K562 (cell line): ENCODE results near the gene SCP2. TPM values are rescaled to one million over a fixed set of nuclear protein-coding genes. Genes with fewer than 3 reads are reported as not detected.
A peak's percentile ranks its signal among the peaks of the same experiment; 100 is the strongest.

Experiments used
- CBX1 ChIP-seq: sonication (generic); IDR thresholded peaks from 2 replicates; pipeline ENCODE4 v1.6.1; 2016; ENCODE audit warnings: antibody characterized with exemption, low read depth, mild to moderate bottlenecking
- DMBX1 ChIP-seq: fragments of 250-450 bp; sonication (Bioruptor Pico); IDR thresholded peaks from 2 replicates; pipeline ENCODE4 v1.8.0; 2022; ENCODE audit warnings: inconsistent platforms, mild to moderate bottlenecking, moderate library complexity, borderline replicate concordance
- ELF2 ChIP-seq: fragments of 250-450 bp; sonication (Bioruptor Pico); IDR thresholded peaks from 2 replicates; pipeline ENCODE4 v1.5.0; 2021; ENCODE audit warnings: mild to moderate bottlenecking
- ESRRA ChIP-seq: fragments of 450-650 bp; IDR thresholded peaks from 2 replicates; pipeline ENCODE4 v1.6.1; 2014; ENCODE audit warnings: low read depth, mild to moderate bottlenecking, moderate library complexity, borderline replicate concordance
- HINFP ChIP-seq: fragments of 450-650 bp; conservative IDR thresholded peaks from 2 replicates; pipeline ENCODE4 v1.6.1; 2016; ENCODE audit warnings: missing genetic modification characterization, low read depth, mild to moderate bottlenecking, control low read depth, missing compliant biosample characterization
- HMBOX1 ChIP-seq: sonication (generic); IDR thresholded peaks from 2 replicates; pipeline ENCODE4 v1.6.1; 2016
- HMGXB4 ChIP-seq: sonication (generic); formaldehyde crosslinking; IDR thresholded peaks from 2 replicates; pipeline ENCODE4 v1.8.1; 2023; ENCODE audit warnings: mild to moderate bottlenecking, missing genetic modification reagents
- MAFG ChIP-seq: fragments of 450-650 bp; conservative IDR thresholded peaks from 2 replicates; pipeline ENCODE4 v1.6.1; 2016; ENCODE audit warnings: missing genetic modification characterization, missing compliant biosample characterization
- MAX ChIP-seq: sonication (generic); formaldehyde crosslinking; IDR thresholded peaks from 2 replicates; pipeline ENCODE4 v1.9.0; 2022; ENCODE audit warnings: mild to moderate bottlenecking, missing genetic modification reagents
- NCOA2 ChIP-seq, 2 experiments: fragments of 450-650 bp; IDR thresholded peaks; 2 replicates each; pipeline ENCODE4 v1.6.1; 2018; ENCODE audit warnings: mild to moderate bottlenecking in 2 of 2, moderate library complexity in 1 of 2; ENCODE audit not compliant: partially characterized antibody in 2 of 2
- NFYB ChIP-seq: IDR thresholded peaks from 2 replicates; pipeline ENCODE4 v1.6.1; 2011; ENCODE audit warnings: mild to moderate bottlenecking, moderate library complexity; ENCODE audit not compliant: insufficient read length; ENCODE audit errors: extremely low read depth
- SAP30 ChIP-seq: fragments of 200-600 bp; sonication (generic); IDR thresholded peaks from 2 replicates; pipeline ENCODE4 v1.6.1; 2012; ENCODE audit warnings: borderline replicate concordance, low read depth, mild to moderate bottlenecking, moderate library complexity, low read length, control low read depth, inconsistent platforms; ENCODE audit not compliant: insufficient read depth, poor library complexity, severe bottlenecking
- SMAD4 ChIP-seq: fragments of 250-450 bp; sonication (Bioruptor Pico); conservative IDR thresholded peaks from 2 replicates; pipeline ENCODE4 v1.8.0; 2021; ENCODE audit warnings: inconsistent platforms, mild to moderate bottlenecking, moderate library complexity
- TBL1XR1 ChIP-seq, 2 experiments: IDR thresholded peaks; 2 replicates each; pipeline ENCODE4 v1.6.1; 2012; ENCODE audit warnings: improper control_type of control experiment in 2 of 2, low read length in 2 of 2, mild to moderate bottlenecking in 1 of 2
- U2AF1 ChIP-seq: fragments of 200-400 bp; formaldehyde crosslinking; optimal IDR thresholded peaks from 2 replicates; pipeline ENCODE3; 2017; ENCODE audit warnings: mild to moderate bottlenecking, low read depth, low read length, moderate library complexity
- ZBTB5 ChIP-seq: fragments of 450-650 bp; IDR thresholded peaks from 2 replicates; pipeline ENCODE4 v1.6.1; 2017; ENCODE audit warnings: antibody characterized with exemption
- ZNF24 ChIP-seq: fragments of 450-650 bp; IDR thresholded peaks from 2 replicates; pipeline ENCODE4 v1.6.1; 2016
- ZNF444 ChIP-seq: fragments of 250-450 bp; sonication (Bioruptor Pico); IDR thresholded peaks from 2 replicates; pipeline ENCODE4 v1.4.0; 2020; ENCODE audit warnings: mild to moderate bottlenecking, moderate library complexity
- ZNF512 ChIP-seq: IDR thresholded peaks from 2 replicates; pipeline ENCODE4 v1.6.1; 2016; ENCODE audit warnings: missing genetic modification characterization, missing compliant biosample characterization
- ZNF77 ChIP-seq: fragments of 250-450 bp; sonication (Bioruptor Pico); IDR thresholded peaks from 2 replicates; pipeline ENCODE4 v1.5.0; 2020
- polyA plus RNA-seq, 8 experiments: library from polyadenylated mRNA; depleted of rRNA in 4 of 8; stranded (reverse) in 5 of 8; unstranded in 3 of 8; fragments of >200 nt; fragmentation: Nextera tagmentation in 2 of 8; fragmentation: Illumina TruSeq in 1 of 8; extraction: Ambion mirVana in 2 of 8; extraction: Trizol in 1 of 8; gene quantifications; 2 replicates each; pipeline versions ENCODE4 v1.2.1 to v1.2.3, GENCODE V29; 2011 to 2014; ENCODE audit warnings: inconsistent platforms in 1 of 8, missing spikeins in 1 of 8
- total RNA-seq, 7 experiments: library from RNA; depleted of rRNA in 6 of 7; stranded (reverse); fragments of >200 nt in 6 of 7; fragmentation: Illumina TruSeq in 2 of 7; extraction: Trizol in 2 of 7; gene quantifications; 2 replicates each; pipeline versions ENCODE4 v1.2.1 to v1.2.3, GENCODE V29; 2011 to 2021; ENCODE audit warnings: low replicate concordance in 1 of 7

SCP2 gene
- total and polyA plus RNA-seq, 9 of the 15 experiments (the other 6 are each of a cell fraction or from before 2014, with no cell fraction given), result 63.8 to 258 (median 106) TPM

- no peak for TF ChIP-seq ZNF512 (tag)
- TF ChIP-seq TBL1XR1 (IDR thresholded peaks at IDR 0.05; ENCODE audit: low read length in 2 of 2), result 0 out of 4 replicates have a peak, but pooled peaks of 1 of the 2 experiments have one; percentile 16
- TF ChIP-seq DMBX1 (CRISPR knock-in tag), result no peak
- peak; percentile 88 for TF ChIP-seq SAP30
- no peak for TF ChIP-seq NFYB
- TF ChIP-seq ESRRA, result no peak
- TF ChIP-seq ZNF24, result no peak
- no peak for TF ChIP-seq ZNF444 (CRISPR knock-in tag)
- TF ChIP-seq MAFG (tag), result no peak
- TF ChIP-seq MAX (CRISPR knock-in tag), result no peak
- TF ChIP-seq HMBOX1, result no peak
- TF ChIP-seq CBX1, result no peak
- no peak for TF ChIP-seq ZNF77 (CRISPR knock-in tag)
- TF ChIP-seq ELF2 (CRISPR knock-in tag), result peak; percentile 92
- no peak for TF ChIP-seq ZBTB5
- no peak for TF ChIP-seq SMAD4
- no peak for TF ChIP-seq U2AF1
- TF ChIP-seq HMGXB4 (CRISPR knock-in tag), result no peak
- TF ChIP-seq HINFP, result no peak
- TF ChIP-seq NCOA2 (IDR thresholded peaks at IDR 0.05; ENCODE audit: partially characterized antibody in 2 of 2), result no peak
These were observed 87.9 kb downstream of the SCP2 start (continued) for GRCh38 chr1:53014791-53015507.
